ENCODE results near the gene NT5DC3. TPM values are rescaled to one million over a fixed set of nuclear protein-coding genes. Genes with fewer than 3 reads are reported as not detected.

The NT5DC3 gene
- total and polyA plus RNA-seq, 5 donors from 2014 or later, result 0.08 to 4.7 (median 0.89) TPM

- ATAC-seq (ENCODE audit: low read depth in 2 of 2) (no peak), DNase-seq (no peak)
- no peaks in the 10 kb centered on the region for H3K36me3 ChIP-seq (ENCODE audit: control insufficient read depth, insufficient read depth, low read length)
- no peaks in the 10 kb centered on the region for H3K4me1 ChIP-seq (ENCODE audit: control insufficient read depth, insufficient read depth, low read length, poor library complexity, severe bottlenecking)
- Mint-ChIP-seq H3K4me1 (no peaks in the 10 kb centered on the region), H3K4me3 (no peak overlapping the region), H3K27me3 (peaks cover 32% of the 10 kb centered on the region), H3K27ac (no peak overlapping the region), H3K9me3 (no peaks in the 10 kb centered on the region), H3K36me3 (no peaks in the 10 kb centered on the region)
- no peak overlapping the region for H3K4me3 ChIP-seq (ENCODE audit: low read depth, low read length)
- no peak overlapping the region for H3K27ac ChIP-seq (ENCODE audit: insufficient read depth, low read length, poor library complexity, severe bottlenecking)
- H3K9me3 ChIP-seq (ENCODE audit: control insufficient read depth in 2 of 2, low read length in 2 of 2), result no peaks in the 10 kb centered on the region
- H3K27me3 ChIP-seq (ENCODE audit: control insufficient read depth, insufficient read depth, low read length), result peaks cover 2% of the 10 kb centered on the region
Measured at GRCh38 chr12:103854372-103854973, 13.4 kb upstream of the NT5DC3 start.

- H3K36me3 Mint-ChIP-seq, result no peaks in the 10 kb centered on the region
- no peak for ATAC-seq (ENCODE audit: low read depth in 2 of 2)
- Histone ChIP-seq H3K27me3 (ENCODE audit: control insufficient read depth, insufficient read depth, low read length) (peaks cover 2% of the 10 kb centered on the region), H3K4me1 (ENCODE audit: control insufficient read depth, insufficient read depth, low read length, poor library complexity, severe bottlenecking) (no peaks in the 10 kb centered on the region), H3K9me3 (ENCODE audit: control insufficient read depth in 2 of 2, low read length in 2 of 2) (no peaks in the 10 kb centered on the region), H3K4me3 (ENCODE audit: low read depth, low read length) (no peak overlapping the region), H3K36me3 (ENCODE audit: control insufficient read depth, insufficient read depth, low read length) (no peaks in the 10 kb centered on the region), H3K27ac (ENCODE audit: insufficient read depth, low read length, poor library complexity, severe bottlenecking) (no peak overlapping the region)
- no peaks in the 10 kb centered on the region for H3K4me1 Mint-ChIP-seq
- no peak for DNase-seq
- peaks cover 46% of the 10 kb centered on the region for H3K27me3 Mint-ChIP-seq
- H3K27ac Mint-ChIP-seq, result peak overlapping the region in 1 of 3 donors; percentile 12
- H3K4me3 Mint-ChIP-seq, result no peak overlapping the region
- peaks cover 0 to 2% (median 0%) of the 10 kb centered on the region in 7 donors for H3K9me3 Mint-ChIP-seq
Measured at GRCh38 chr12:103852498-103852997, 11.5 kb upstream of the NT5DC3 start.

GRCh38 chr12:103851127-103851526, 10.1 kb upstream of the NT5DC3 start:
- H3K9me3 ChIP-seq (ENCODE audit: control insufficient read depth in 2 of 2, low read length in 2 of 2), result no peaks in the 10 kb centered on the region
- DNase-seq (no peak), ATAC-seq (ENCODE audit: low read depth in 2 of 2) (no peak)
- no peak overlapping the region for H3K4me3 Mint-ChIP-seq
- no peaks in the 10 kb centered on the region for H3K36me3 Mint-ChIP-seq
- no peak overlapping the region for H3K4me3 ChIP-seq (ENCODE audit: low read depth, low read length)
- H3K27ac ChIP-seq (ENCODE audit: insufficient read depth, low read length, poor library complexity, severe bottlenecking), result no peak overlapping the region
- peaks cover 0 to 2% (median 0%) of the 10 kb centered on the region in 7 donors for H3K9me3 Mint-ChIP-seq
- no peaks in the 10 kb centered on the region for H3K36me3 ChIP-seq (ENCODE audit: control insufficient read depth, insufficient read depth, low read length)
- no peaks in the 10 kb centered on the region for H3K4me1 Mint-ChIP-seq
- H3K27me3 Mint-ChIP-seq, result peaks cover 40% of the 10 kb centered on the region
- no peak overlapping the region for H3K27ac Mint-ChIP-seq
- H3K27me3 ChIP-seq (ENCODE audit: control insufficient read depth, insufficient read depth, low read length), result peaks cover 2% of the 10 kb centered on the region
- no peaks in the 10 kb centered on the region for H3K4me1 ChIP-seq (ENCODE audit: control insufficient read depth, insufficient read depth, low read length, poor library complexity, severe bottlenecking)

GRCh38 chr12:103850429-103850828, 9.4 kb upstream of the NT5DC3 start:
- ATAC-seq (ENCODE audit: low read depth in 2 of 2) (no peak), DNase-seq (no peak)
- H3K4me1 Mint-ChIP-seq, result no peaks in the 10 kb centered on the region
- Histone ChIP-seq H3K9me3 (ENCODE audit: control insufficient read depth in 2 of 2, low read length in 2 of 2) (no peaks in the 10 kb centered on the region), H3K4me3 (ENCODE audit: low read depth, low read length) (no peak overlapping the region), H3K27ac (ENCODE audit: insufficient read depth, low read length, poor library complexity, severe bottlenecking) (no peak overlapping the region), H3K4me1 (ENCODE audit: control insufficient read depth, insufficient read depth, low read length, poor library complexity, severe bottlenecking) (no peaks in the 10 kb centered on the region), H3K27me3 (ENCODE audit: control insufficient read depth, insufficient read depth, low read length) (peaks cover 2% of the 10 kb centered on the region), H3K36me3 (ENCODE audit: control insufficient read depth, insufficient read depth, low read length) (no peaks in the 10 kb centered on the region)
- no peaks in the 10 kb centered on the region for H3K36me3 Mint-ChIP-seq
- no peak overlapping the region for H3K27ac Mint-ChIP-seq
- H3K4me3 Mint-ChIP-seq, result no peak overlapping the region
- H3K9me3 Mint-ChIP-seq, result peaks cover 0 to 2% (median 0%) of the 10 kb centered on the region in 7 donors
- peaks cover 40% of the 10 kb centered on the region for H3K27me3 Mint-ChIP-seq

- Mint-ChIP-seq H3K27me3 (peaks cover 42% of the 10 kb centered on the region), H3K4me1 (peaks cover 0 to 3% (median 1%) of the 10 kb centered on the region in 4 donors), H3K36me3 (no peaks in the 10 kb centered on the region), H3K9me3 (peaks cover 0 to 2% (median 0%) of the 10 kb centered on the region in 7 donors), H3K4me3 (no peak overlapping the region), H3K27ac (no peak overlapping the region)
- Histone ChIP-seq H3K36me3 (ENCODE audit: control insufficient read depth, insufficient read depth, low read length) (no peaks in the 10 kb centered on the region), H3K4me3 (ENCODE audit: low read depth, low read length) (no peak overlapping the region), H3K27ac (ENCODE audit: insufficient read depth, low read length, poor library complexity, severe bottlenecking) (no peak overlapping the region), H3K27me3 (ENCODE audit: control insufficient read depth, insufficient read depth, low read length) (peaks cover 4% of the 10 kb centered on the region), H3K9me3 (ENCODE audit: control insufficient read depth in 2 of 2, low read length in 2 of 2) (no peaks in the 10 kb centered on the region), H3K4me1 (ENCODE audit: control insufficient read depth, insufficient read depth, low read length, poor library complexity, severe bottlenecking) (no peaks in the 10 kb centered on the region)
- ATAC-seq (ENCODE audit: low read depth in 2 of 2), result no peak
- DNase-seq, result no peak
Measured at GRCh38 chr12:103848917-103849491, 8.0 kb upstream of the NT5DC3 start.

- H3K4me3 Mint-ChIP-seq, result no peak overlapping the region
- no peak overlapping the region for H3K27ac Mint-ChIP-seq
- Histone ChIP-seq H3K27ac (ENCODE audit: insufficient read depth, low read length, poor library complexity, severe bottlenecking) (no peak overlapping the region), H3K27me3 (ENCODE audit: control insufficient read depth, insufficient read depth, low read length) (peaks cover 4% of the 10 kb centered on the region), H3K4me1 (ENCODE audit: control insufficient read depth, insufficient read depth, low read length, poor library complexity, severe bottlenecking) (no peaks in the 10 kb centered on the region), H3K4me3 (ENCODE audit: low read depth, low read length) (no peak overlapping the region), H3K36me3 (ENCODE audit: control insufficient read depth, insufficient read depth, low read length) (no peaks in the 10 kb centered on the region), H3K9me3 (ENCODE audit: control insufficient read depth in 2 of 2, low read length in 2 of 2) (no peaks in the 10 kb centered on the region)
- DNase-seq (no peak), ATAC-seq (ENCODE audit: low read depth in 2 of 2) (no peak)
- H3K9me3 Mint-ChIP-seq, result peaks cover 0 to 2% (median 0%) of the 10 kb centered on the region in 7 donors
- no peaks in the 10 kb centered on the region for H3K36me3 Mint-ChIP-seq
- H3K4me1 Mint-ChIP-seq, result peaks cover 0 to 5% (median 2%) of the 10 kb centered on the region in 4 donors
- H3K27me3 Mint-ChIP-seq, result peaks cover 37% of the 10 kb centered on the region
Measured at GRCh38 chr12:103848143-103848542, 7.1 kb upstream of the NT5DC3 start.

- ATAC-seq (ENCODE audit: low read depth in 2 of 2) (no peak), DNase-seq (no peak)
- Histone ChIP-seq H3K27me3 (ENCODE audit: control insufficient read depth, insufficient read depth, low read length) (peaks cover 4% of the 10 kb centered on the region), H3K36me3 (ENCODE audit: control insufficient read depth, insufficient read depth, low read length) (no peaks in the 10 kb centered on the region), H3K27ac (ENCODE audit: insufficient read depth, low read length, poor library complexity, severe bottlenecking) (no peak overlapping the region), H3K4me1 (ENCODE audit: control insufficient read depth, insufficient read depth, low read length, poor library complexity, severe bottlenecking) (peaks cover 5% of the 10 kb centered on the region), H3K4me3 (ENCODE audit: low read depth, low read length) (no peak overlapping the region), H3K9me3 (ENCODE audit: control insufficient read depth in 2 of 2, low read length in 2 of 2) (no peaks in the 10 kb centered on the region)
- Mint-ChIP-seq H3K4me1 (peaks cover 0 to 9% (median 6%) of the 10 kb centered on the region in 4 donors), H3K27me3 (peaks cover 29% of the 10 kb centered on the region), H3K27ac (peak overlapping the region in 1 of 3 donors; percentile 10), H3K4me3 (no peak overlapping the region), H3K36me3 (no peaks in the 10 kb centered on the region), H3K9me3 (peaks cover 0 to 2% (median 0%) of the 10 kb centered on the region in 7 donors)
Measured at GRCh38 chr12:103846415-103846814, 5.4 kb upstream of the NT5DC3 start.

- peaks cover 16% of the 10 kb centered on the region for H3K4me1 ChIP-seq (ENCODE audit: control insufficient read depth, insufficient read depth, low read length, poor library complexity, severe bottlenecking)
- H3K4me3 Mint-ChIP-seq, result peak overlapping the region in 1 of 4 donors; percentile 10
- H3K27ac Mint-ChIP-seq, result no peak overlapping the region
- peaks cover 19% of the 10 kb centered on the region for H3K27me3 Mint-ChIP-seq
- H3K27me3 ChIP-seq (ENCODE audit: control insufficient read depth, insufficient read depth, low read length), result peaks cover 2% of the 10 kb centered on the region
- peaks cover 5 to 19% (median 8%) of the 10 kb centered on the region in 4 donors for H3K4me1 Mint-ChIP-seq
- no peak overlapping the region for H3K4me3 ChIP-seq (ENCODE audit: low read depth, low read length)
- H3K9me3 ChIP-seq (ENCODE audit: control insufficient read depth in 2 of 2, low read length in 2 of 2), result no peaks in the 10 kb centered on the region
- H3K36me3 Mint-ChIP-seq, result no peaks in the 10 kb centered on the region
- H3K9me3 Mint-ChIP-seq, result peaks cover 0 to 2% (median 0%) of the 10 kb centered on the region in 7 donors
- ATAC-seq (ENCODE audit: low read depth in 2 of 2), result no peak
- no peak for DNase-seq
- H3K36me3 ChIP-seq (ENCODE audit: control insufficient read depth, insufficient read depth, low read length), result no peaks in the 10 kb centered on the region
- H3K27ac ChIP-seq (ENCODE audit: insufficient read depth, low read length, poor library complexity, severe bottlenecking), result no peak overlapping the region
Measured at GRCh38 chr12:103844305-103844704, 3.3 kb upstream of the NT5DC3 start.
